ENCODE results near the gene SP6.

SP6 gene

DNA sequence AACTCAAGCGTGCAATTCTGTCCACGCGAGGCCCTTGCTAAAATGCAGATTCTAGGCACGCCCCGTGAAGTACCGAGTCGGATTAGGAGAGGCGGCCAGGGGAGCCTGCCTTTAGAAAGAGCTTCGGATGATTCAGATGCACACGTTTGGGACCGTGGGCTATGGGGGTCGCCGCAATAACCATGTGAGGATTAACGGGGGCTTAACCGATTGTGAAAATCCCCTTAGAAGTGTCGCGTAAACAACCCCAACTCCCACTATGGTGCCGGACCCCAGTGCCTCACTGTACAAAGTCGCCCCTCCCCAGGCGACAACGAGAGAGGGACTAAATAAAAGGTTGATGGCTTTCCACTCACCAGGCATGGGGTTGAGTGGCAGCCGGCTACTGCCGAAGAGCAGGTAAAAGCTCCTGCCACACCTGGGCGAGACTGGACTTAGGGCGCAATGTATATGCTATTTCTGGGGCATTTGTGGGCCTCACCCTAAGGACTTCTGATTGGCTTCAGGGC lies 44.4 kb upstream of the SP6 start:
- peak; percentile 39 for DNase-seq (ENCODE audit: low read depth)
- TF ChIP-seq, protein P1, sequence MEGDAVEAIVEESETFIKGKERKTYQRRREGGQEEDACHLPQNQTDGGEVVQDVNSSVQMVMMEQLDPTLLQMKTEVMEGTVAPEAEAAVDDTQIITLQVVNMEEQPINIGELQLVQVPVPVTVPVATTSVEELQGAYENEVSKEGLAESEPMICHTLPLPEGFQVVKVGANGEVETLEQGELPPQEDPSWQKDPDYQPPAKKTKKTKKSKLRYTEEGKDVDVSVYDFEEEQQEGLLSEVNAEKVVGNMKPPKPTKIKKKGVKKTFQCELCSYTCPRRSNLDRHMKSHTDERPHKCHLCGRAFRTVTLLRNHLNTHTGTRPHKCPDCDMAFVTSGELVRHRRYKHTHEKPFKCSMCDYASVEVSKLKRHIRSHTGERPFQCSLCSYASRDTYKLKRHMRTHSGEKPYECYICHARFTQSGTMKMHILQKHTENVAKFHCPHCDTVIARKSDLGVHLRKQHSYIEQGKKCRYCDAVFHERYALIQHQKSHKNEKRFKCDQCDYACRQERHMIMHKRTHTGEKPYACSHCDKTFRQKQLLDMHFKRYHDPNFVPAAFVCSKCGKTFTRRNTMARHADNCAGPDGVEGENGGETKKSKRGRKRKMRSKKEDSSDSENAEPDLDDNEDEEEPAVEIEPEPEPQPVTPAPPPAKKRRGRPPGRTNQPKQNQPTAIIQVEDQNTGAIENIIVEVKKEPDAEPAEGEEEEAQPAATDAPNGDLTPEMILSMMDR (conservative IDR thresholded peaks at IDR 0.05; ENCODE audit: low read depth, low read length), result no peak
- H3K4me3 ChIP-seq (ENCODE audit: low read depth, low read length), result peak overlapping the region; percentile 96

DNA sequence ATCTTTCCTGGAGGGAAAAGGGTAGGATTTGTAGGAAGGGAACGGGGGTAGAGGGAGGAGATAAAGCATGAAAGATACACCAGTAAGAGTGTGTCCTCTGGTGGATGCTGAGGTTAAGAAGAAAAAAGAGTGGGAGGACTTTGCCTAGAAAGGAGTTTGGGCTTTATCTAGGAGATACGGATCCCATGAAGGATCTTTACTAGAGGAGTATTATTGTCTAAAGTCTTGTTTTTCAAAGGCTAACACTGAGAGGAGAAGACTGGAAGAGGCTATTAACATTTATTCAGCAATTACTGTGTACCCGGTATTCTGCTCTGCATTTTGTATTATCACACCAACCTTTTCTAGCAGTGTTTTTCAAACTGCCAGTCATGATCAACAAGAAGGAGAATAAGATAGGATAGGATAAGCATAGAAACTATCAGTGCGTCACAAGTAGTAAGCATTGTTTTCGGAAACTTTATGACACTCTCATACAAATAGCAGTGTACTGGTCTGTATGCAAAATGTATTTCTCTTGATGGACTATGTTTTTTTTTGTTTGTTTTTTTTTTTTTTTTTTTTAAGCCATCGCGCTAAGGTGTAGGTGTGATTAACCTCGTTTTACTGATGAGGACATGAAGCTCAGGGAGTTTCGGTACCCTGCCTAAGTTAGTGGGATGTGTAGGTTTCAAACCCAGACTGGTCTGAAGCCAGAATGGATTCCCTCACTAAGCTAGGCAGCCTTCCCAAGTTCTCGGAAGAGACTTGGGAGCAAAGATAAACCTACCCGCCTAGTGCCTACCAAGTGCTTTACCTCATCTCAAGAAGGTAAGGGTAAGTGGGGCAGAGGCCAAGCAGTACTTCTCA lies 43.8 kb upstream of the SP6 start:
- TF ChIP-seq, protein P1 (conservative IDR thresholded peaks at IDR 0.05; ENCODE audit: low read depth, low read length), result no peak
- DNase-seq (ENCODE audit: low read depth), result no peak
- peak overlapping the region; percentile 96 for H3K4me3 ChIP-seq (ENCODE audit: low read depth, low read length)

DNA sequence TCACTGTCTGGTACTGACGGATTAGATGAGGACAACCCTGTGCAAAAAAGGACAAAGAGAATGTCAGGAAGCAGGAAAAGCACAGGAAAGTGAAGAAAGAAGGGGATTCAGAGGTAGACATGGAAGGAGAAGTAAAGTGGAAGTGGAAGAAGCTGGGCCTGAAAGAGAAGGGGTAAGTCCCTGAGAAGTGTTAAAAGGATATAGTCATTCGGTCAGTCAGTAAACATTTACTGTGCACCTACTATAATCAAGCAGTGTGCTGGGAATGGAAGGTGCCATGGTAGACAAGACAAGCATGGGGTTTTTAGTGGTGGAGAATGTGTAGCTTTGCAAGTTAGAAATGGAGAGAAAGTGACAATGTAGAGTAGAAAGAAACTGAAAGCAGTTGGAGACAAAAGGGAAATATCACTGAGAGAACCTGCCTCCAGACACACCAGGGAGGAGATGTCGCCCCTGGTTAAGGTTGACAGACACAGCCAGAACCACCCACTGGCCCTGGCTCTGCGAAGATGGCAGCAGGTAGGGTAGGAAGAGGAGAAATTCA lies 40.7 kb upstream of the SP6 start:
- TF ChIP-seq, protein P1 (conservative IDR thresholded peaks at IDR 0.05; ENCODE audit: low read depth, low read length), result no peak
- no peak overlapping the region for H3K4me3 ChIP-seq (ENCODE audit: low read depth, low read length)
- no peak for DNase-seq (ENCODE audit: low read depth)

GRCh38 chr17:47889734-47890529 lies 39.0 kb upstream of the SP6 start:
- DNase-seq (ENCODE audit: low read depth), result peak; percentile 89
- TF ChIP-seq, protein P1 (conservative IDR thresholded peaks at IDR 0.05; ENCODE audit: low read depth, low read length), result peak; percentile 96
- H3K4me3 ChIP-seq (ENCODE audit: low read depth, low read length), result no peak overlapping the region

DNA sequence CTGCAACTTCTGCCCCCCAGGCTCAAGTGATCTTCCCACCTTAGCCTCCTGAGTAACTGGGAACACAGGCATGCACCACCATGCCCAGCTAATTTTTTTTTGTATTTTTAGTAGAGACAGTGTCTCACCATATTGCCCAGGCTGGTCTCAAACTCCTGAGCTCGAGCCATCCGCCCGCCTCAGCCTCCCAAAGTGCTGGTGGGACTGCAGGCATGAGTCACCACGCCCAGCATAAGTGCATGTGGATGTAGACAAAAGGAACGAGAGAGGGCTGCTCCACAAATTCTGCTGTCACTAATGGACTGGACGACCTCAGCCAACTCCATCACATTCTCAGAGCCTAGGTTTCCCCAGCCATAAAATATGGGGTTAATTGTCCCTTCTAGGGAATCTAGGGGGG lies 37.3 kb upstream of the SP6 start:
- TF ChIP-seq, protein P1 (conservative IDR thresholded peaks at IDR 0.05; ENCODE audit: low read depth, low read length), result no peak
- DNase-seq (ENCODE audit: low read depth), result no peak
- H3K4me3 ChIP-seq (ENCODE audit: low read depth, low read length), result no peak overlapping the region

- DNase-seq (ENCODE audit: low read depth), result no peak
- no peak overlapping the region for H3K4me3 ChIP-seq (ENCODE audit: low read depth, low read length)
These were observed 34.2 kb upstream of the SP6 start for GRCh38 chr17:47884905-47885730.

More at GRCh38 chr17:47884905-47885730, 34.2 kb upstream of the SP6 start:
- TF ChIP-seq, protein P1 (conservative IDR thresholded peaks at IDR 0.05; ENCODE audit: low read depth, low read length), result no peak
